Psoas muscle (tissue), 8 donors: ENCODE results near the gene CAPN12. TPM values are rescaled to one million over a fixed set of nuclear protein-coding genes. Genes with fewer than 3 reads are reported as not detected.
A peak's percentile ranks its signal among the peaks of the same experiment; 100 is the strongest.

Experiments
- ATAC-seq, 4 donors: fragments of 200-7000 bp; cut with Tn5 transposase; one replicate each; pipeline ENCODE4 v1.9.1; 2020; ENCODE audit warnings: moderate library complexity in 3 of 4, mild to moderate bottlenecking in 2 of 4
- DNase-seq, 2 donors: peaks; one replicate each; pipeline ENCODE4 v3.0.0-alpha.2; 2020
- H3K27ac ChIP-seq: fragments of 200-600 bp; one replicate; pipeline ENCODE4 v1.8.0; 2022
- H3K27me3 ChIP-seq, 3 donors: fragments of 200-600 bp in 1 of 3; one replicate each; pipeline versions ENCODE4 v1.6.1 to v1.8.0; 2013 to 2022; ENCODE audit warnings: low read length in 2 of 3, mild to moderate bottlenecking in 2 of 3, moderate library complexity in 1 of 3; ENCODE audit not compliant: insufficient read depth in 3 of 3
- H3K36me3 ChIP-seq, 2 donors: fragments of 200-600 bp in 1 of 2; one replicate each; pipeline versions ENCODE4 v1.6.1 to v1.8.0; 2013 to 2022; ENCODE audit warnings: low read depth in 1 of 2, mild to moderate bottlenecking in 1 of 2, moderate library complexity in 1 of 2; ENCODE audit not compliant: insufficient read depth in 1 of 2
- H3K4me1 ChIP-seq: fragments of 200-600 bp; one replicate; pipeline ENCODE4 v1.8.0; 2022
- H3K4me3 ChIP-seq: fragments of 200-600 bp; one replicate; pipeline ENCODE4 v1.8.0; 2022; ENCODE audit warnings: mild to moderate bottlenecking
- H3K9me3 ChIP-seq: fragments of 200-600 bp; one replicate; pipeline ENCODE4 v1.8.0; 2022
- CTCF ChIP-seq: fragments of 200-600 bp; IDR thresholded peaks from one replicate; pipeline ENCODE4 v1.8.0; 2022; ENCODE audit warnings: antibody characterized with exemption
- WGBS, 3 donors: extraction: QIAGEN DNeasy Blood & Tissue Kit; methylation state at CpG; one replicate each; pipeline versions ENCODE4 v1.1.6 to v1.1.7; 2013; 5-methylcytosine and 5-hydroxymethylcytosine counted together
- intact Hi-C, 2 donors: fragments of 100-400 bp; cut with DNase I; formaldehyde crosslinking; loops; one replicate each; pipeline versions ENCODE4 v1.11.0 to v1.14.2; 2022
- polyA plus RNA-seq, 3 donors: library from polyadenylated mRNA; stranded (reverse); fragments of 200-250 nt; gene quantifications; one replicate each; pipeline ENCODE4 v1.2.3, GENCODE V29; 2013
- total RNA-seq, 4 donors: library from RNA; stranded (reverse); fragmentation: NEBNext Ultra II Directional in 2 of 4; extraction: Animal tissue kit (Norgen Biotek cat#: 25700) in 2 of 4; gene quantifications; one replicate each; pipeline versions ENCODE4 v1.2.1 to v1.2.4, GENCODE V29; 2021 to 2023
- donor health status: healthy with polysubstance abuse.
- donor health status: DM: no; HTN: no; CAD: no; lungs with moderate emphysema.
- donor health status: Bipolar disorder and iron deficiency.
- donor health status: healthy.
- donor health status: DM: yes; HTN: yes; CAD: no.
- donor health status: DM: no; HTN: no; CAD: no.
- donor health status: DM: no; HTN: no; CAD: no.
- donor health status: DM: yes; HTN: yes; CAD: no.

CAPN12 gene
- total and polyA plus RNA-seq, 7 donors = 0.27 to 0.64 (median 0.35) TPM

- WGBS, 3 donors = 90 to 97% (median 96%) methylated on average over 11 of the region's 11 CpGs
- Histone ChIP-seq H3K4me1 (peaks cover 92% of the 10 kb centered on the region), H3K4me3 (no peak overlapping the region), H3K36me3 (peaks cover 0 to 5% of the 10 kb centered on the region in 2 donors), H3K27me3 (no peaks in the 10 kb centered on the region), H3K9me3 (no peaks in the 10 kb centered on the region), H3K27ac (peak overlapping the region; percentile 98)
- intact Hi-C loops = no loop called here
- no peak for TF ChIP-seq CTCF
- ATAC-seq = no peak
- no peak for DNase-seq
Observed at GRCh38 chr19:38682195-38682867, 61.9 kb downstream of the CAPN12 start.

Other genes starting within 250 kb of the CAPN12 start
- gene MAP4K1, start 126.5 kb downstream of the CAPN12 start, total RNA-seq = 1 to 10 TPM in 3 of 4 donors, under 1 TPM in 1; 0.67 to 1.4 (median 1.2) TPM
- under 1 TPM; 0.36 to 0.68 (median 0.64) TPM for gene MAP4K1, start 126.5 kb downstream of the CAPN12 start, polyA plus RNA-seq
- 100 to 1,000 TPM; 367 to 549 (median 436) TPM for gene EIF3K, start 125.3 kb downstream of the CAPN12 start, total RNA-seq
- gene EIF3K, start 125.3 kb downstream of the CAPN12 start, polyA plus RNA-seq = 100 to 1,000 TPM; 422 to 984 (median 637) TPM
- gene ACTN4, start 96.8 kb downstream of the CAPN12 start, total RNA-seq = 100 to 1,000 TPM in 1 of 4 donors, 10 to 100 TPM in 3; 79.9 to 127 (median 89.2) TPM
- 10 to 100 TPM; 38.3 to 45.2 (median 43.0) TPM for gene ACTN4, start 96.8 kb downstream of the CAPN12 start, polyA plus RNA-seq
- not detected for gene LGALS7, start 29.0 kb upstream of the CAPN12 start, total RNA-seq
- gene LGALS7, start 29.0 kb upstream of the CAPN12 start, polyA plus RNA-seq = not detected
- not detected for gene LGALS7B, start 44.7 kb upstream of the CAPN12 start, total RNA-seq
- gene LGALS7B, start 44.7 kb upstream of the CAPN12 start, polyA plus RNA-seq = under 1 TPM in 1 of 3 donors, not detected in 2; 0.91 TPM
- 1 to 10 TPM in 2 of 4 donors, under 1 TPM in 2; 0.62 to 2.0 (median 0.98) TPM for gene LGALS4, start 68.5 kb upstream of the CAPN12 start, total RNA-seq
- gene LGALS4, start 68.5 kb upstream of the CAPN12 start, polyA plus RNA-seq = under 1 TPM; 0.31 to 0.77 (median 0.53) TPM
- 100 to 1,000 TPM; 279 to 572 (median 404) TPM for gene ECH1, start 87.3 kb upstream of the CAPN12 start, total RNA-seq
- gene ECH1, start 87.3 kb upstream of the CAPN12 start, polyA plus RNA-seq = 100 to 1,000 TPM; 512 to 649 (median 601) TPM
- 100 to 1,000 TPM; 151 to 229 (median 198) TPM for gene HNRNPL, start 105.5 kb upstream of the CAPN12 start, total RNA-seq
- 100 to 1,000 TPM; 109 to 215 (median 191) TPM for gene HNRNPL, start 105.5 kb upstream of the CAPN12 start, polyA plus RNA-seq
- gene RINL, start 133.8 kb upstream of the CAPN12 start, total RNA-seq = 1 to 10 TPM; 1.5 to 4.8 (median 2.2) TPM
- 1 to 10 TPM; 2.2 to 3.4 (median 2.2) TPM for gene RINL, start 133.8 kb upstream of the CAPN12 start, polyA plus RNA-seq
- 100 to 1,000 TPM; 133 to 180 (median 147) TPM for gene SIRT2, start 155.1 kb upstream of the CAPN12 start, total RNA-seq
- 100 to 1,000 TPM; 140 to 260 (median 204) TPM for gene SIRT2, start 155.1 kb upstream of the CAPN12 start, polyA plus RNA-seq
- 10 to 100 TPM; 21.9 to 41.0 (median 26.6) TPM for gene NFKBIB, start 155.5 kb upstream of the CAPN12 start, total RNA-seq
- 100 to 1,000 TPM in 1 of 3 donors, 10 to 100 TPM in 2; 45.5 to 109 (median 50.7) TPM for gene NFKBIB, start 155.5 kb upstream of the CAPN12 start, polyA plus RNA-seq
- 1 to 10 TPM in 2 of 4 donors, under 1 TPM in 1, not detected in 1; 0.25 to 1.1 (median 1.0) TPM for gene CCER2, start 167.7 kb upstream of the CAPN12 start, total RNA-seq
- gene CCER2, start 167.7 kb upstream of the CAPN12 start, polyA plus RNA-seq = under 1 TPM; 0.14 to 0.77 (median 0.21) TPM
- 10 to 100 TPM; 15.1 to 17.8 (median 16.8) TPM for gene SARS2, start 186.3 kb upstream of the CAPN12 start, total RNA-seq
- 10 to 100 TPM; 13.3 to 19.8 (median 17.0) TPM for gene SARS2, start 186.3 kb upstream of the CAPN12 start, polyA plus RNA-seq
- 10 to 100 TPM; 33.8 to 70.6 (median 42.4) TPM for gene MRPS12, start 186.5 kb upstream of the CAPN12 start, total RNA-seq
- gene MRPS12, start 186.5 kb upstream of the CAPN12 start, polyA plus RNA-seq = 100 to 1,000 TPM in 1 of 3 donors, 10 to 100 TPM in 2; 70.5 to 175 (median 71.4) TPM
- gene FBXO17, start 231.3 kb upstream of the CAPN12 start, total RNA-seq = 1 to 10 TPM; 1.6 to 4.3 (median 2.3) TPM
- 1 to 10 TPM; 1.7 to 3.3 (median 1.8) TPM for gene FBXO17, start 231.3 kb upstream of the CAPN12 start, polyA plus RNA-seq